Activated CD4-positive, alpha-beta T cell treated with anti-CD3 and anti-CD28 coated beads, Interleukin-2, amount 50 U/mL, for 1 hour (primary cell): ENCODE results near the gene ASIC4.

Source experiments
- DNase-seq: peaks from one replicate; pipeline ENCODE4 v3.0.0-alpha.2; 2020

The ASIC4 gene

DNA sequence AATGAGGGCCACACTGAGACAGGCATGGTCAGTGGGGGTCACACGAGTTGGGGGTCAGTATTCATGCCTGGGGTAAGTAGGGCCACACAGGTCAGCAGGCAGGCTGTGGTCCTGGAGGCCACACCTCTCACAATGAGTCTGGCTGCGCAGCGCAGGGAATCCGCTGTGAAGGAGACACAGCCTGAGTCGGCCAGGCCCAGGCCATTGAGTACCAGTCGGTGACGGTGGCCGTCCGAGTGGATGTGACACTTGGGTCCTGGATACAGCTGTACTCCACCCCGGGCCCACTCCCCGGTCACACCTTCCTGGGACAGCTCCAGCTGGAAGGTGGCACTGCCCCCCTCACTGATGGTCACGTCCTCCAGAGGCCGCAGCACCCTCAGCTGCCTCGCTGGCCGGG, 40.1 kb downstream of the ASIC4 start:
- no peak for DNase-seq

DNA sequence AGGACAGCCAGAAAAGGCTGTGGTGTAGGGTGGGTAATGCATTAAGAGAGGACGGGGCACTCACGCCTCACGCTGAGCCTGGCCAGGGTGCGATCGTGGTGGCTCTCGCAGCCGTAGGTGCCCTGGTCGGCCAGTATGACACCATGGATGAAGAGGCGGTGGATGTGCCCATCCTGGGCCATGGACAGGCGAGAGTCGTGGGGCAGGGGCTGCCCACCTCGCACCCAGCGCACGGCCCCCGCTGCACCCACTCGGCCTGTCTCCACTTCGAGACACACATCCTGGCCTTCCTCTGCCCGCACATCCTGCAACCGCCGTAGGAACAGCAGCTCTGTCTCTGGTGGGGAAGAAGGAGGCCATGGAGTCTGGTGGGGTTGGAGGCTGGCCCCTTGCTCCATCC, 41.7 kb downstream of the ASIC4 start:
- no peak for DNase-seq

DNA sequence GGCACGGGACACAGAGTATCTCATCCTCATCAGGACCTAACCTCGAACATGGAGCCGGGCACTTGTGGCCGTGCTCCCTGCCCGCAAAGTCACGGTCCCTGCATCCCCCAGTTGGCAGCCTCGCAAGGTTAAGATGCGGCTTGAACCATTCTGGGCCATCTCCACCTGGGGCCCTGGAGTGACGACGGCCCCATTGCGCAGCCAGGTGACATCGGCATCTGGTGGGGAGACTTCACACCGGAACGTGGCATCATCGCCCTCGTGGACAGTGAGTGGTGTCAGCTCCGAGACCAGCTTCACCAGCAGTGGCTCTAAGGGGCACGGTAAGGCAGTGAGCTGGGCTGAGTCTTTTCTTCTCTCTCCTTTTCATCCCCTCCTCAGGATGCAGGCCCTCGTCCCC, 42.1 kb downstream of the ASIC4 start:
- DNase-seq: no peak

DNA sequence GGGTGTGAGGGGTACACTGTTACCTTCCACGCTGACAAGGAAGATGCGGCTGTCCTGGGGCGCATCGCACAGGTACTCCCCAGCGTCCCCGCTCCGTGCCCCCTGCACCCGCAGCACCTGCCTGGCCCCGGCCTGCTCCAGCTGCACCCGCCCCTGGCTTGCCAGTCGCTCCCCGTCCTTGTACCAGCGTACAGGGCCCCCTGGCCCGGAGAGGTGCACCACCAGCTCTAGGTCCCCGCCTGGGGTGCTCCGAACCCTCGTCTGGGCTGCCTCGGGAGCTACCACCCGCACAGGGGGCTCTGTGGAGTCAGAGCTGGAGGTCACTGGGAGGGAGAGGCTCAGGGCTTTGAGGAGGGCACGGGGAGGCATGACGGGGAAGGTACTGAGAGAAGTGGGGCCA, 43.0 kb downstream of the ASIC4 start:
- DNase-seq: no peak

DNA sequence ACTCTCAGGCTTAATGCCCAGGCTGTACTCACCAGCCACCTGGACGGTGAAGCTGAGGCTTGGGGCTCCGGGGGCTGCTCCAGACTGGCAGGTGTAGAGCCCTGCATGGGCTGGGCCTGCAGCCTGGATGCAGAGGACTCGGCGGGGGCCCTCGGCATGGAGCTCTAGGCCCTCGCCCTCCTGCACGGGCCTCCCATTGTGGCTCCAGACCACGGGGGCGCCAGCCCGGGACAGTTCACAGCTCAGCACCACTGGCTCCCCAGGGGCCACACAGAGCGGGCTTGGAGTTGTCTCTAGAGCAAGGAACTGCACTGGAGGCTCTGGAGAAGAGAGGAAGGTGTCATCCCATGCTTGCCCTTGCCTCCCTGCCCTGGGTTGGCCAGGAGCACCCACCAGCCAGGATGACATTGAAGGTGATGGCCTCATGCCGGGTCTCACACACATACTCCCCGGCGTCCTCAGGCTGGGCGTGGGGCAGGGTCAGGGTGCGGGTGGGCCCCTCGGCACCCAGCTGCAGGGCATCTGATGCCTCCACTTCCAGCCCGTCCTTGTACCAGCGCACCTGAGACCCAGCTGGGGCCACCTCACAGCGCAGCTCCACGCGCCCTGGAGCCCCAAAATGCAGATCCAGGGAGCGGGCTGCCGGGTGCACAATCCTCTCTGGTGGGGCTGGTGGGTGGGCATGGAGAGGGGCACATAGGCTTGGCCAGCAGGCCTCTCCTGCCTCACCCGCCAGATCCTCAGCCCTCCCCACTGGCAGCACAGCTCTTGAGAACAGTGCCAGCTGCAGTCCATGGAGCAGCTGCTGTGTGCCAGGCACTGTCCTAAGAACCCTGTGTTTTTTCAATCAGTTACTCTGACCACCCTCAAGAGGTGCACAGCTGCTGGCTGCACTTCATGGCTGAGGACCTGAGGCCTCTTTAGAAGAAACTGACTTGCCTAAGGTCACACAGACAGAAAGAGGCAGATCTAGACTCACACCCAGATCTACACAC, 43.8 kb downstream of the ASIC4 start:
- no peak for DNase-seq

DNA sequence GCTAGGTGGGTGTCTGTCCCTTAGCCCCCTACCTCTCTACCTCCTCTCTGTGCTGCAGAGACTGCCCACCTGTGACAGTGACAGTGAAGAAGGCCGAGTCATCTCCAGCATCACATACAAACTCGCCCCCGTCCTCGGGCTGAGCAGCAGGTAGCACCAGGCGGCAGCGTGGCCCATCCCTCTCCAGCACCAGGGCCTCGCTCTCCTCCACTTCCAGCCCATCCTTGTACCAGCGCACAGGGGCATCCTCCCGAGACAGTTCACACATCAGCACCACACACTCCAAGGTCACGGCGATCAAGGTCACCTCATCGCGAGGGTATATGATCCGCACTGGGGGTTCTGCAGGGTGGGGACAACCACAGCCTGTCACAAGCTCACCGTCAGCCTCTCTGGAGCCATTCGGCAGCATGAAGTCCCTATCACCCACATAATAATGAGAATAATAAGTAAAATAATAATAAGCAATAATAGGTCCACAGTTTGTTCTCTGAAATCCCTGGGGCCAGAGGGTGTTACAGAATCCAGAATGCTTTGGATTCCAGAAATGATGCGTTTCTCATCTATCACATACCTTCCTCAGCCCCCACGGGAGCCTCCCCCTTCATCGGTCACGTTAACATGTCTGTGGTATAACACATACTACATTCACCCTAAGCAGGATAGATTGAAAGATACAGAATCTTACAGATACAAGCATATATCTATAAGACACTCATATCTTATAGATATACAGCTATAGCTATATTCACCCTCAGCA, 45.1 kb downstream of the ASIC4 start:
- no peak for DNase-seq

DNA sequence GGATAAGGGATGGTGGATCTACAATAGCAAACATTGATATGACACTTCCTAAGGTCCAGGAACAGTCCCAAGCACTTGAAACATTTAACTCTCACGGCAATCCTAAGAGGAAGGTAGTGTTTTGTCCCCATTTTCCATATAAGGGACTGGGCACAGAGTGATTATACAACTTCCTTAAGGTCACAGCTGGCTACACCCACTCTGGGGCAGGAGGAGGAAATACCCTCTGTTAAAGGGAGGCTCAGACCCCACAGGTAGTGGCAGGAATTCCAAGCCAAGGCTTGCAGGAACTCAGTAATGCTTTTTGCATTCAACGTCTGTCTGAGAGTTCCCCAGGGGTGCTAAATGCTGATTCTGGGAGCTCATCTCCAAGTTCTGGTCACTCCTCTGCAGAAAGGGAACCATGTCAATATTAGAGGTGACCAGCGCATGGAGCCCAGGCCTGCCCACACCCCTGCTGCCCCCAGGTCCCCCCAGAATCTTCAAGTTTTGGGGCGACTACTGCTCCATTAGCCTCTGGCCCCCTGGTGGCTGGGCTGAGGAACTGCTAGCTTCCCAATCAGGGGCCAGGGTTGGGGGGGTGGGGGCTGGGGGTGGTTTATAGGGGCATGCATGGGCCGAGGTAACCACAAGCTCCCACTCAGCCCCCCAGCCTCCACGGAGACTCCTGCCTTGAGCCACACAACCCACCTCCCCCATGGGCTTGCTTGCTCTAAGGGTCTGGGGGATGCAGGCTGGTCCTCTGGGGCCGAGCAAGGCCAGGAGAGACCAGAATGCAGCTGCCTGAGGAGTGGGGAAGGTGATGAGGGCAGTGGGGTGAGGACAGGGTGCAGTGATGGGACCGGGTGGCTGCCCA, 46.0 kb downstream of the ASIC4 start:
- DNase-seq: no peak

DNA sequence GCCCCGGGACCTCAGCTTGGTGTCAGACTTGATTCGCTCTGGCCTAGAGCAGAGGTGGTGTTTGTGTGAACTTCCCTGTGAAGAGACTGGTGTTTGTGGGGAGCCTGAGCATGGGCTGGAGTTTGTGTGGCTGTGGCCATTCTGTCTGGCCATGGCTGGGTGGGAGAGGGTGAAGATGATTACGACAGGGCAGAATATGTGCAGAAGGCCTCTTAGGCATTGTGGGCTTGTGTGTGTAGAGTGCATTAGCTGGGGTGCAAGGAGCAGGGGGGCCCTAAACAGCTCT, 46.6 kb downstream of the ASIC4 start:
- no peak for DNase-seq

DNA sequence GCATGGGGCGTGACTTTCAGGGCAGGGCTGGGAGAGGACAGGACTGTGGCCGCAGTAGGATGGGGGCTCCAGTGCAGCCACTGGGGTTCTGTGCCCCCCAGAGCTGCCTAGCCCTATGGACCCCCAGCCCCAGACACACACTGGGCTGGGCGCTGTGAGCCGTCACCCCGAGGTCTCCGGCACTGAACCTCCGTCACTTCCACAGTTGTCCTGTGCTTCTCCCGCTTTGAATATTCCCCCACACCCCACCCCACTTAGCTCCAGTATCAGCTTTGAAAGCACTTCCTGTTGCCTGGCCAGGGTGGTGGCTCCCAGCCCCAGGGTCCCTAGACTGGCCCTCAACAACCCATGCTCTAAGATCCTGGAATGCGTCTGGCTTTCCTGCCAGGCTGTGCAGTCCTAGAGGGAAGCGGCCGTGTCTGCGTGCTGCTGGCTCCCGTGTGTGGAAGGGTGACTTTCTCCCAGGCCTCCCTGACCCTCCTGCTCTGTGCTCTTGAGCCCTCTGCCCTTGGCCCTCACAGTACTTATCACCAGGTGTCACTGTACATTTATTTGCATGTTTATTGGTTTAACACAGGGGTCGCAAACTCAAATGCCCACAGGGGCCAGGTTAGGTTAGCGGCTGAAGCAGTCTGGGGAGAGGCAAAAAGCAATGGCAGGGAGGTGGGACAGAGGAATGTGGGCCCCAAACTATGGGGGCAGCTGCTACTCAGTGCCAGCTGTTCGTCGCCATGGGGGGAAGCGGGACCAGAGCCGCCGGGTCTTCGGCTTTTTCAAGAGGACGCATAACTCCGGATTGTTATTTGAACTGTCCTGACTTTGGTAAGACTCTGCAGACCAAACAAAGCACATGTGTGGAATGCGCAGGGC, 47.1 kb downstream of the ASIC4 start:
- no peak for DNase-seq

DNA sequence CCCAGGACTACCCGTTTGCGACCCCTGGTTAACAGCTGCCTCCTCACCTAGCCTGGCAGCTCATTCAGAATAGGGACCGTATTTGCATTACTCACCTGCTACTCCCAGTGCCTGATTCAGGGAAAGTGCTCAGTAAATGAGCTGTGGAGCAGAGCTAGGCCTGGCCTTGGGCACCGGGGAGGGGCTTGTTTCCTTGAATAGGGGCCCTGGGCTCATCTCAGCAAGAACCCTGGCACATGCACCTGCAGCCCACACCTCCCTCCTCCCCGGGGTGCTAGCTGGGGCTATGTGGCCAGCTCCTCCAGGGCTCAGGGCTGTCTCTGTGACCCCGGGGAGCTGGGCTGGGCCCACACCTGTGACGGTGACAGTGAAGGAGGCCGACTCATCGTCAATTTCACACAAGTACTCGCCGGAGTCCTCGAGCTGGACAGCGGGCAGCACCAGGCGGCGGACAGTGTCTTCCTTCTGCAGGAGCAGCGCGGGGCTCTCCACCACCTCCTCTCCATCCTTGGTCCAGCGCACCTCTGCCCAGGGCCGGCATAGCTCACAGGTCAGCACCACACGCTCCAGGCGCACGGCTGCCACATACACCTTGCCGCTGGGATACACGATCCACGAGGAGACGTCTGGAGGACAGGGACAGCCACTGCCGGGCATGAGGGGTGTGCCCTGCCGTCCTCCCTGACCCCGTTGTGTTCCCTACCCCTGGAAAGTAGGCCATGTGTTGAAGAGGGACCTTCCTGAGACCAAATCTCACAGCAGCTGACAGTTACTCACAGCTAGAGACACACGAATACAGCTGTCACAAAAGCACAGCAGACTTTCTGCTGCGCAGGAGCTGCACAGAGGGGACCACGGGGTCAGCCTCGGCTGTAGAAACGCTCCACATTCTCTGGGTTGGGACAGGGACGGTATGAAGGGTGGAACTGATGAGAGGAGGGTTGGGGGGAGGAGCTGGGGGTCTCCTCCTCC, 48.1 kb downstream of the ASIC4 start:
- DNase-seq: no peak

DNA sequence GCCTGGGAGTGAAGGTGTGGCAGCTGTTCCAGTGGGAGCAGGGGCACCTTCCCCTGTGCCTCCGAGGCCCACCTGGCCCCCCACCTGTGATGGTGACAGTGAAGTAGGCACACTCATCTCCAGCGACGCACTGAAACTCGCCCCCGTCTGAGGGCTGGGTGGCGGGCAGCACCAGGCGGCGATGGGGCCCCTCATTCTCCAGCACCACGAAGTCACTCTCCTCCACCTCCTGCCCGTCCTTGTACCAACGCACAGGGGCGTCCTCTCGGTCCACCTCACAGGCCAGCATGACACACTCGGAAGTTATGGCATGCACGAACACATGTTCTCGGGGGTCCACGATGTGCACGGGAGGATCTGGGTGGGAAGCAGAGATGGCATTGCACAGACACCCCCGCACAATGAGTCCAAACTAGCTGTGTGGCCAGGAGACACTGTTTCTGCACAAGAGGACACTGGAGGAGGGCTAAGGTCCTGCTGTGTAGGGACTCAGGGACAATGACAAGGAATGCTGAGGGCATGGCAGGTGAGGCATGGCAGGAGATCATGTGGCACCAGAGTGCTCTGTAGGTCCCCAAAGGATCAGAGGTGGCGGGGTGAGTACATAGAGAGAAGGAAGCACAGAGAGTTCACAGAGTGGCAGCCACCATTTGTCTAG, 49.1 kb downstream of the ASIC4 start:
- DNase-seq: no peak

DNA sequence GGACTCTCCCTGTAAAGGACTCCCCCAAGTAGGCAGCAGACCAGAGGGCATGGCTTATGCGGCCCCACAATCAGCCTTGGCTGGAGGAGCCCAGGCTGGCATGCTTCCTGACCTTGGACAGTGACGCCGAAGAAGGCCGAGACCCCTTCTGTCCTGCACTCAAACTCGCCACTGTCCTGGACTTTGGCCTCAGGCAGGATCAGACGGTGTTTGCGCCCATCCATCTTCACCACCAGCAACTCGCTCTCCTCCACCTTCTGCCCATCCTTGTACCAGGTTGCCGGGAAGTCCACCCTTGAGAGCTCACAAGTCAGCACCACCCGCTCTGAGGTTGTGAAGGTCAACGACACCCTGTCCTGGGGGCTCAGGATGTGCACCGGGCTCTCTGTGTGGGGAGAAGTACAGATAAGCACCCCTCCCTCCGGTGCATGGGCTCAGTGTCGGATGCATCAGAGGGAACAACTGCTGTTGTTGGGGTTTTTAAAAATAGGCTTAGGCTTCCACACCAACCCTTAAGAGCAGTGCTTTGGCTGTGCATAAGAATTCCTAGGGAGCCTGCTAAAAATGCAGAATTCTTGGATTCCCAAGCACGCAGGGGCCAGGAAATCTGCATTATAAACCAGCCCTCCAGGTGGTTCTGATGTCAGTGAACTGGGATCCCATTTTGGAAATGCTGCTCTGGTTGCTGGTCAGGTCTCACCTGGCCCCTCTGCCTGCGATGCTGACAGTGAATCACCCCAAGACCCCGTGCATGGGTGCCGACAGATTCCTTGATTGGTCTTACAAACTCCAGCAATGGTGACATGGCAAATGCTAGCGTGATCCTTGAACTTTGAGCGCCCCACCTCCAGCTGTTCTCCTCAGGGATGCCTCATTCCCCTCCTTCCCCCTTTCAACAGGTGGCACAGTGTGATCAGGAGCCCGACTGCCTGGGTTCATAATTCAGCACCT, 51.1 kb downstream of the ASIC4 start:
- no peak for DNase-seq

DNA sequence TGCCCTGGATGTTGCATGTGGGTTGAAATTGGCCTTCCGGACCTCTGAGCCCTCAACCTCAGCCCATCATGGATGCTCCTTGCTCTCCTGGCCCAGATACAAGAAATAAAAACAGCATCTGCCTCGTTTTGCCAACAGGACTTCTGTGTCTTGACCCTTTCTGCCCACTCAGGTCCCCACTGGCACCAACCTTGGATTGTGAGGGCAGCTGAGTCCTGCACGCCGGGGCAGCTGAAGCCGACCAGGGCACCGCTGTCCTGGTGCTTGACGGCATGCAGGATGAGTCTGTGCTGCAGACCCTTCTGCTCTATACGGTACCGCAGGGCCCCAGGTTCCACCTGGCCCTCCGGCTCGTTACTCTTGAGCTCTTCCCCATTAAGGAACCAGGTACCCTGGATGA, 52.4 kb downstream of the ASIC4 start:
- DNase-seq: no peak

DNA sequence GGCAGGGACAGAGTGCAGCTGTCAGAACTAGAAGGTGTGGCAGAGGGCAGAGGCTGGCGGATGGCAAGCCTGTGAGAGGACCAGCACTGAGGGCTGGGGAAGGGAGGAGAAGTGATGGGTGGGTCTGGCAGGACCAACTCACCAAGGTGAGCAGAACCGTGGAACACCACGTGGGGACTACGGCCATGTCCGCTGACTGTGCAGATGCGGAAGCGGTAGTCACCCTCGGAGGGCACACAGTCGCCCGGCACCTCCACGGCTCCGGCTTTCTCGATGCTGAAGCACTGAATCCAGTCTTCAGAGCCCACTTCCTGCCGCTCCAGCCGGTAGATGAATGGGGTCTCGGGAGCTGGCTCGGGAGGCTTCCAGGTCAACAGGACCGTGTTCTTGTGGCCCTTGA, 52.8 kb downstream of the ASIC4 start:
- no peak for DNase-seq

DNA sequence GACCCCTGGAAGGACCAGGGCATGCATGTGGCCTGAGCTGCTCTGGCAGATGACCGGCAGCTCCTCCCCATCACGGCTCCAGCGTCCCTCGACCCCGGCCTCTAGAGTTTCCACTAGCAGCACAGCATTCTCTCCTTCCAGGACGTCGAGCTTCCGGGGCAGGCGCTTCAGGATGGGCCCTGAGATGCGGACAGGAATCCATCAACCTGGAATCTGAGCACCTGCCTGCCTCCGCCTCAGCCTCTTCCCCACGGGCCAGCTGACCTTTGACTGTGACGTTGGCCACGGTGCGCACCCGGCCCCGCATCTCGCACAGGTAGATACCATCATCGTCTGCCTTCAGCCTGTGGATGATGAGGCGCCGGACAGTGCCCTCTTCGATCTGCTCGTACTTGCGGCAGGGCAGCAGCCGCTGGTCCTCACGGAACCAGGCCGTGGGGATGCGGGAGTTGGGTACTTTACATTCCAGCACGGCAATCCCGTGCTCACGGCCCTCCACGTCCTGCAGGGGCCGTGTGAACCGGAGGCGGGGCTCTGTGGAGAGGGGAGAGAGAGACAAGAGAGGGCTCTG, 53.6 kb downstream of the ASIC4 start:
- no peak for DNase-seq

DNA sequence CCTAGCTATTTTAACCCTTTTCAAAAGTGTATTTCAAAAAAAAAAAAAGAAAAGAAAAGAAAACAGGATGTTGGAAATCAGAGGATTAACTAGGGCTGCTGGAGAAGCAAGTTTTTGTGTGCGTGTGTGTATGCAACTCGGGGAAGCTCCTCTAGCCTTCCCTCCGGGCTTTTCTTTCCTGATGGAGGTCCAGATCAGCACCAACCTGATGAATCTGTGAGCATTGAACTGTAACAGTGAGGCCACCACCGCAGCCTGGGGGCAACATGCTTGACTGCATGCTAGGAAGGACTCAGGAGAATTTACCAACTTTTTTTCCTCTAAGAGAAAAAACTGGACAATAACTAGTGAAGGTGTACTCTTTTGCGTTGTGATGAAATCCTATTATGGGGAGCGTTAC, 54.8 kb downstream of the ASIC4 start:
- DNase-seq: no peak

DNA sequence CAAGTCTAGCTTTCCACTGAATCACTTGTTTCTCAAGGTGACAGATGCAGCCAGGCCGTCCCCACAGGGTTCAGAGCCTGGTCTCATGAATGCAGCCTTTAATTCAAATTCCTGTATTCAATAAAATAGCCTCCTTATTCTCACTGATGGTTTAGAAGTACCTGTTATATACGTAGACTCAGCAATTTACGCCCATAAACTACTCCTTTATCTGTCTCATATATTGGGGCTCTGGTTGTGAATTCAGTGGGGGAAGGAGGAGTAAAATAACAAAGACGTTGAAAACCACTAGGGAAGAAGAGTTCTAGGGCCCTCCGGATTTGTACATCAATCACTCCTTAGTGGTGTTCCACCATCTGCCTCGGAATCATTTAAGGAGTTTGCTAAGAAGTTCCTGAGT, 55.4 kb downstream of the ASIC4 start:
- DNase-seq: no peak

DNA sequence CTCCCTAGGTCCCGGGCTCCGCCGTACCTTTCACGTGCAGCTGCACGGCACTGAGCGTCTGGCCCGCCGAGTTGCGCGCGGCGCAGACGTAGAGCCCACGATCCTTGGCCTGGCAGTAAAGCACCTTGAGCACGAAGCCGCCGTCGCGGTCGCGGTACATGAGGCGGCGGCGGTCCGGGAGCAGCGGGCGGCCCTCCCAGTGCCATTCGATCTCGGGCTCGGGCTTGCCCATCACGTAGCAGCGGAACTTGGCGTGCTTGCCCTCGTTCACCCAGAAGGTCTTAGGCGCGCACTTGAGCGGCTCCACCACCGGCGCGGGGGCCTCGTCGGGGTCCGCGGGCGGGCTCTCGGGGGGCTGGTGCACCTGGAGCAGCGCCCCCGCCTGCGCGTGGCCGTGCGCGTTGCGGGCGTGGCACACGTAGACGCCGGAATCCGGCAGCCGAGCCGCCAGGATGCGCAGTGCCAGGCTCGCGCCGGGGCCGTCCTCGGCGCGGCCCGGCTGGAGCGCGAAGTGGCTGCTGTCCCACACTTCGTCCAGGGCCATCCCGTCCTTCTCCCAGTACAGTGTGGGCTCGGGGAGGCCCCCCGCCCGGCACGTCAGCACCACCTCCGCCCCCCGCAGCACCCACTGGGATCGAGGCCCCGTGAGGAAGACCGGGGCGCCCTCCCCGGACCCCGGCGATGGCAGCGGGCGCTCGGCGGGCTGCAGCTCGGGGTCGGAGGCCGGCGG, 56.1 kb downstream of the ASIC4 start:
- no peak for DNase-seq
